Measurements from ENCODE around the gene TIPRL.
"Not testable (repeated sequence)": the region's sequence is repeated elsewhere in the genome, so short reads cannot be mapped to it uniquely, and the experiment has no call there.

Gene TIPRL

DNA sequence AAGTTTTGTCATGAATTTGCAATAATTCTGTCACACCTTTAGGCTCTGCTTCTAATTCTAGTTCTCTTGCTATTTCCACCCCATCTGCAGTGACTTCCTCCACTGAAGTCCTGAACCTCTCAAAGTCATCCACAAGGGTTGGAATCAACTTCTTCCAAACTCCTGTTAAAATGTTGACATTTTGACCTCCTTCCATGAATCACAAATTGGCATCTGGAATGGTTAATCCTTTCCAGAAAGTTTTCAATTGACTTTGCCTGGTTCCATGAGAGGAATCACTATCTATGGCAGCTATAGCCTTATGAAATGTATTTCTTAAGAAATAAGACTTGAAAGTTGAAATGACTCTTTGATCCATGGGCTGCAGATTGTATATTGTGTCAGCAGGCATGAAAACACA lies 27.3 kb downstream of the TIPRL start:
- Histone ChIP-seq H3K4me2 (ENCODE audit: low read length) (no peak overlapping the region), H3K23ac (ENCODE audit: low read length) (no peak overlapping the region), H3K4ac (ENCODE audit: low read depth, low read length) (no peak overlapping the region), H3K4me3 (ENCODE audit: low read depth, low read length) (no peak overlapping the region), H3K9ac (ENCODE audit: low read length) (no peak overlapping the region), H4K8ac (ENCODE audit: low read depth, low read length) (no peak overlapping the region), H4K12ac (ENCODE audit: low read depth, low read length) (no peak overlapping the region), H3K14ac (ENCODE audit: low read length) (no peak overlapping the region), H2BK5ac (ENCODE audit: low read depth, low read length, poor library complexity) (no peak overlapping the region), H2AFZ (ENCODE audit: insufficient read depth, low read length, poor library complexity) (no peak overlapping the region), H3K18ac (ENCODE audit: low read length) (no peak overlapping the region), H3K36me3 (ENCODE audit: control insufficient read depth in 1 of 2, insufficient read depth in 2 of 2, low read length in 2 of 2) (no peaks in the 10 kb centered on the region), H3K79me2 (ENCODE audit: control insufficient read depth, insufficient read depth, low read length, poor library complexity) (no peaks in the 10 kb centered on the region), H3K9me3 (ENCODE audit: insufficient read depth, low read depth, low read length) (no peaks in the 10 kb centered on the region), H4K91ac (ENCODE audit: low read depth, low read length) (no peak overlapping the region), H2BK120ac (ENCODE audit: insufficient read depth, low read length, poor library complexity) (no peak overlapping the region), H3K79me1 (ENCODE audit: low read length) (no peaks in the 10 kb centered on the region), H2AK5ac (ENCODE audit: low read length) (no peak overlapping the region), H2BK12ac (ENCODE audit: low read length) (no peak overlapping the region), H3K4me1 (ENCODE audit: control insufficient read depth in 1 of 2, insufficient read depth in 2 of 2, low read length in 2 of 2) (peaks cover 2 to 5% of the 10 kb centered on the region in 2 experiments), H3K27me3 (ENCODE audit: insufficient read depth, low read length) (no peaks in the 10 kb centered on the region), H3K27ac (ENCODE audit: low read depth, low read length) (no peak overlapping the region)
- no peak for DNase-seq

GRCh38 chr1:168207673-168208072 lies 28.9 kb downstream of the TIPRL start:
- not testable (repeated sequence) for H3K9me3 ChIP-seq (ENCODE audit: insufficient read depth, low read depth, low read length); H3K79me1 ChIP-seq (ENCODE audit: low read length); H2BK120ac ChIP-seq (ENCODE audit: insufficient read depth, low read length, poor library complexity); H3K4ac ChIP-seq (ENCODE audit: low read depth, low read length); H3K79me2 ChIP-seq (ENCODE audit: control insufficient read depth, insufficient read depth, low read length, poor library complexity); H3K27ac ChIP-seq (ENCODE audit: low read depth, low read length); H2BK12ac ChIP-seq (ENCODE audit: low read length); H3K4me1 ChIP-seq (ENCODE audit: control insufficient read depth in 1 of 2, insufficient read depth in 2 of 2, low read length in 2 of 2); H3K4me2 ChIP-seq (ENCODE audit: low read length); H3K9ac ChIP-seq (ENCODE audit: low read length); H4K91ac ChIP-seq (ENCODE audit: low read depth, low read length); H3K4me3 ChIP-seq (ENCODE audit: low read depth, low read length); H2AFZ ChIP-seq (ENCODE audit: insufficient read depth, low read length, poor library complexity); H2AK5ac ChIP-seq (ENCODE audit: low read length); DNase-seq; H2BK5ac ChIP-seq (ENCODE audit: low read depth, low read length, poor library complexity); H3K36me3 ChIP-seq (ENCODE audit: control insufficient read depth in 1 of 2, insufficient read depth in 2 of 2, low read length in 2 of 2); H3K23ac ChIP-seq (ENCODE audit: low read length); H3K27me3 ChIP-seq (ENCODE audit: insufficient read depth, low read length); H4K12ac ChIP-seq (ENCODE audit: low read depth, low read length); H3K18ac ChIP-seq (ENCODE audit: low read length); H3K14ac ChIP-seq (ENCODE audit: low read length); H4K8ac ChIP-seq (ENCODE audit: low read depth, low read length)
- WGBS (ENCODE audit: extremely low coverage, insufficient coverage, insufficient read length): no CpG with 5 or more reads among the region's 34 CpGs

GRCh38 chr1:168210312-168210711 lies 31.6 kb downstream of the TIPRL start:
- Histone ChIP-seq H3K4me3 (ENCODE audit: low read depth, low read length) (no peak overlapping the region), H4K12ac (ENCODE audit: low read depth, low read length) (no peak overlapping the region), H2BK120ac (ENCODE audit: insufficient read depth, low read length, poor library complexity) (no peak overlapping the region), H3K4me2 (ENCODE audit: low read length) (no peak overlapping the region), H2BK5ac (ENCODE audit: low read depth, low read length, poor library complexity) (no peak overlapping the region), H3K4me1 (ENCODE audit: control insufficient read depth in 1 of 2, insufficient read depth in 2 of 2, low read length in 2 of 2) (no peaks in the 10 kb centered on the region), H3K79me1 (ENCODE audit: low read length) (no peaks in the 10 kb centered on the region), H4K8ac (ENCODE audit: low read depth, low read length) (no peak overlapping the region), H3K9me3 (ENCODE audit: insufficient read depth, low read depth, low read length) (peaks cover 2% of the 10 kb centered on the region), H3K27me3 (ENCODE audit: insufficient read depth, low read length) (no peaks in the 10 kb centered on the region), H3K18ac (ENCODE audit: low read length) (no peak overlapping the region), H3K9ac (ENCODE audit: low read length) (no peak overlapping the region), H3K23ac (ENCODE audit: low read length) (no peak overlapping the region), H3K14ac (ENCODE audit: low read length) (no peak overlapping the region), H4K91ac (ENCODE audit: low read depth, low read length) (no peak overlapping the region), H2AK5ac (ENCODE audit: low read length) (no peak overlapping the region), H3K27ac (ENCODE audit: low read depth, low read length) (no peak overlapping the region), H2AFZ (ENCODE audit: insufficient read depth, low read length, poor library complexity) (no peak overlapping the region), H3K36me3 (ENCODE audit: control insufficient read depth in 1 of 2, insufficient read depth in 2 of 2, low read length in 2 of 2) (no peaks in the 10 kb centered on the region), H3K4ac (ENCODE audit: low read depth, low read length) (no peak overlapping the region), H2BK12ac (ENCODE audit: low read length) (no peak overlapping the region), H3K79me2 (ENCODE audit: control insufficient read depth, insufficient read depth, low read length, poor library complexity) (no peaks in the 10 kb centered on the region)
- WGBS (ENCODE audit: extremely low coverage, insufficient coverage, insufficient read length): no CpG with 5 or more reads among the region's 3 CpGs
- DNase-seq: no peak

GRCh38 chr1:168213349-168213748 lies 34.6 kb downstream of the TIPRL start:
- no peak overlapping the region for H3K4ac ChIP-seq (ENCODE audit: low read depth, low read length)
- no peak overlapping the region for H3K4me3 ChIP-seq (ENCODE audit: low read depth, low read length)
- H3K18ac ChIP-seq (ENCODE audit: low read length): no peak overlapping the region
- H3K14ac ChIP-seq (ENCODE audit: low read length): no peak overlapping the region
- H3K79me1 ChIP-seq (ENCODE audit: low read length): no peaks in the 10 kb centered on the region
- no peak overlapping the region for H2BK5ac ChIP-seq (ENCODE audit: low read depth, low read length, poor library complexity)
- no peak overlapping the region for H2BK12ac ChIP-seq (ENCODE audit: low read length)
- no peak for DNase-seq
- no peaks in the 10 kb centered on the region for H3K4me1 ChIP-seq (ENCODE audit: control insufficient read depth in 1 of 2, insufficient read depth in 2 of 2, low read length in 2 of 2)
- no peaks in the 10 kb centered on the region for H3K27me3 ChIP-seq (ENCODE audit: insufficient read depth, low read length)
- no peak overlapping the region for H3K4me2 ChIP-seq (ENCODE audit: low read length)
- H3K79me2 ChIP-seq (ENCODE audit: control insufficient read depth, insufficient read depth, low read length, poor library complexity): no peaks in the 10 kb centered on the region
- H2AFZ ChIP-seq (ENCODE audit: insufficient read depth, low read length, poor library complexity): no peak overlapping the region
- no peak overlapping the region for H3K9ac ChIP-seq (ENCODE audit: low read length)
- no peak overlapping the region for H3K27ac ChIP-seq (ENCODE audit: low read depth, low read length)
- H2BK120ac ChIP-seq (ENCODE audit: insufficient read depth, low read length, poor library complexity): no peak overlapping the region
- no peak overlapping the region for H4K8ac ChIP-seq (ENCODE audit: low read depth, low read length)
- no peak overlapping the region for H4K12ac ChIP-seq (ENCODE audit: low read depth, low read length)
- WGBS (ENCODE audit: extremely low coverage, insufficient coverage, insufficient read length): no CpG with 5 or more reads among the region's 2 CpGs
- H4K91ac ChIP-seq (ENCODE audit: low read depth, low read length): no peak overlapping the region
- H3K36me3 ChIP-seq (ENCODE audit: control insufficient read depth in 1 of 2, insufficient read depth in 2 of 2, low read length in 2 of 2): no peaks in the 10 kb centered on the region
- no peak overlapping the region for H3K23ac ChIP-seq (ENCODE audit: low read length)
- no peak overlapping the region for H2AK5ac ChIP-seq (ENCODE audit: low read length)
- peaks cover 2% of the 10 kb centered on the region for H3K9me3 ChIP-seq (ENCODE audit: insufficient read depth, low read depth, low read length)
